ENCODE measurements around the gene TTC16. TPM values are rescaled to one million over a fixed set of nuclear protein-coding genes. Genes with fewer than 3 reads are reported as not detected.

Gene TTC16
- total and polyA plus RNA-seq, 7 donors: 0.15 TPM; not detected in 6

DNA sequence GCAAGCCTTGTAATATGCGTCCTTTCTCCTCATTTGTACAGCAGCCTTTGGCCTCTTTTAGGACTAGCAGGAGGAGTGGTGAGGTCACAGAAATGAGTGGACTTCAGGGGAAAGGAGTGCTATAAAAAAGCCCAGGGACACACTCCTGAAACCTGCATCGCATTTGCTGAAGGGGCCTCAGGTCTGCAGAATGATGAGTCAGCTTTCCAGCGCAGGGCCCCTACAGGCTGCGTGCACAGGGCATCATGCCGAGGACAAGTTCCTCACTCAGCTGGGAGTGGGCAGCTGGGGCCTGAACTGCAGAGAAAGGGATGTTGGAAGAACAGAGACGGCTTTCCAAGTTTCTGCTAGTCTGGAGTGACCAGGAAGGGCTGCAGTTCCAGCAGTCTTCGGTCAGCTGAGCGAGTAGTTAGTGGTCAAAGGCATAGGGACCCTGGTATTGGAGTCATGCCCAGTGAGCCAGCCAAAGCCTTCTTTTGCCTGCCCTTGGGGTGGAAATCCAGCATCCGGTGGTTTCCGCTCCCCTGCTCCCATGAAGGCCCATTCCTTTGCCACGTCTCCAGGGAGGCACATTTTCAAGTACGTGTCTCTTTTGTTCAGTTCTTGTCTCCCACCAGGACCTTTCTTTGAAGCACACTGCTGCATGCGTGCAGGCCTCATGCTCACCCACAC lies 26.4 kb upstream of the TTC16 start:
- Histone ChIP-seq H3K4me3 (no peak overlapping the region), H3K27ac (no peak overlapping the region), H3K27me3 (no peaks in the 10 kb centered on the region), H3K36me3 (peaks cover 0 to 81% (median 2%) of the 10 kb centered on the region in 4 donors), H3K9me3 (no peaks in the 10 kb centered on the region), H3K4me1 (no peaks in the 10 kb centered on the region)
- WGBS, 2 donors: 89 to 94% methylated on average over 13 of the region's 13 CpGs
- DNase-seq: no peak
- TF ChIP-seq, protein P1, sequence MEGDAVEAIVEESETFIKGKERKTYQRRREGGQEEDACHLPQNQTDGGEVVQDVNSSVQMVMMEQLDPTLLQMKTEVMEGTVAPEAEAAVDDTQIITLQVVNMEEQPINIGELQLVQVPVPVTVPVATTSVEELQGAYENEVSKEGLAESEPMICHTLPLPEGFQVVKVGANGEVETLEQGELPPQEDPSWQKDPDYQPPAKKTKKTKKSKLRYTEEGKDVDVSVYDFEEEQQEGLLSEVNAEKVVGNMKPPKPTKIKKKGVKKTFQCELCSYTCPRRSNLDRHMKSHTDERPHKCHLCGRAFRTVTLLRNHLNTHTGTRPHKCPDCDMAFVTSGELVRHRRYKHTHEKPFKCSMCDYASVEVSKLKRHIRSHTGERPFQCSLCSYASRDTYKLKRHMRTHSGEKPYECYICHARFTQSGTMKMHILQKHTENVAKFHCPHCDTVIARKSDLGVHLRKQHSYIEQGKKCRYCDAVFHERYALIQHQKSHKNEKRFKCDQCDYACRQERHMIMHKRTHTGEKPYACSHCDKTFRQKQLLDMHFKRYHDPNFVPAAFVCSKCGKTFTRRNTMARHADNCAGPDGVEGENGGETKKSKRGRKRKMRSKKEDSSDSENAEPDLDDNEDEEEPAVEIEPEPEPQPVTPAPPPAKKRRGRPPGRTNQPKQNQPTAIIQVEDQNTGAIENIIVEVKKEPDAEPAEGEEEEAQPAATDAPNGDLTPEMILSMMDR (IDR thresholded peaks at IDR 0.05): no peak
- TF ChIP-seq POLR2AphosphoS5 (IDR thresholded peaks at IDR 0.05) (no peak), EP300 (IDR thresholded peaks at IDR 0.05) (no peak), POLR2A (IDR thresholded peaks at IDR 0.05) (no peak)
- intact Hi-C loops (cut with DNase I): no loop called here

DNA sequence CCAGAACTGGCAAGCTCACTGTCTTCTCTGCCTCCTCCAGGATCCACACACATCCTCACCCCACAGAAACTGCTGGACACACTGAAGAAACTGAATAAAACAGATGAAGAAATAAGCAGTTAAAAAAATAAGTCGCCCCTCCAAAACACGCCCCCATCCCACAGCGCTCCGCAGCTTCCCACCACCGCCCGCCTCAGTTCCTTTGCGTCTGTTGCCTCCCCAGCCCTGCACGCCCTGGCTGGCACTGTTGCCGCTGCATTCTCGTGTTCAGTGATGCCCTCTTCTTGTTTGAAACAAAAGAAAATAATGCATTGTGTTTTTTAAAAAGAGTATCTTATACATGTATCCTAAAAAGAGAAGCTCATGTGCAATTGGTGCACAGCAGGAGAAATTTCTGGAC lies 25.1 kb upstream of the TTC16 start:
- 94 to 96% methylated on average over 10 of the region's 10 CpGs for WGBS, 2 donors
- Histone ChIP-seq H3K27me3 (no peaks in the 10 kb centered on the region), H3K27ac (no peak overlapping the region), H3K4me1 (no peaks in the 10 kb centered on the region), H3K36me3 (peaks cover 0 to 71% (median 2%) of the 10 kb centered on the region in 4 donors), H3K9me3 (no peaks in the 10 kb centered on the region), H3K4me3 (no peak overlapping the region)
- TF ChIP-seq POLR2AphosphoS5 (IDR thresholded peaks at IDR 0.05): no peak
- TF ChIP-seq POLR2A (IDR thresholded peaks at IDR 0.05): no peak
- TF ChIP-seq EP300 (IDR thresholded peaks at IDR 0.05): no peak
- TF ChIP-seq, protein P1 (IDR thresholded peaks at IDR 0.05): no peak
- intact Hi-C loops (cut with DNase I): no loop called here
- no peak for DNase-seq

DNA sequence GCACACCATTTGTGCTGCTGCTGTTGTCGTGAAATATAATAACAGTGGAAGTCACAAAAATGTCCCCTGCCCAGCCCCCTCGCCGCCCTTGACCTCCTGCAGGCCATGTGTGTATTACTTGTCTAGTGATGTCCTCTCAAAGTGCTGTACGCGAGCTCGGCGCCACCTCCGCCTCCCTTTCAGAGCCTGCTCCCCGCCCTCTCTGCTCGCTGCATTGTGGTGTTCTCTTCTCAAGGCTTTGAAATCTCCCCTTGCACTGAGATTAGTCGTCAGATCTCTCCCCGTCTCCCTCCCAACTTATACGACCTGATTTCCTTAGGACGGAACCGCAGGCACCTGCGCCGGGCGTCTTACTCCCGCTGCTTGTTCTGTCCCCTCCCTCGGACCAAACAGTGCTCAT lies 23.8 kb upstream of the TTC16 start:
- H3K4me1 ChIP-seq: no peaks in the 10 kb centered on the region
- H3K36me3 ChIP-seq: peaks cover 0 to 61% (median 0%) of the 10 kb centered on the region in 4 donors
- no peaks in the 10 kb centered on the region for H3K9me3 ChIP-seq
- H3K27ac ChIP-seq: no peak overlapping the region
- no peak for DNase-seq
- TF ChIP-seq POLR2AphosphoS5 (IDR thresholded peaks at IDR 0.05): no peak
- no peak for TF ChIP-seq EP300 (IDR thresholded peaks at IDR 0.05)
- no peak for TF ChIP-seq POLR2A (IDR thresholded peaks at IDR 0.05)
- TF ChIP-seq, protein P1 (IDR thresholded peaks at IDR 0.05): no peak
- 81 to 90% methylated on average over 20 of the region's 20 CpGs for WGBS, 2 donors
- intact Hi-C loops (cut with DNase I): no loop called here
- no peak overlapping the region for H3K4me3 ChIP-seq
- no peaks in the 10 kb centered on the region for H3K27me3 ChIP-seq

DNA sequence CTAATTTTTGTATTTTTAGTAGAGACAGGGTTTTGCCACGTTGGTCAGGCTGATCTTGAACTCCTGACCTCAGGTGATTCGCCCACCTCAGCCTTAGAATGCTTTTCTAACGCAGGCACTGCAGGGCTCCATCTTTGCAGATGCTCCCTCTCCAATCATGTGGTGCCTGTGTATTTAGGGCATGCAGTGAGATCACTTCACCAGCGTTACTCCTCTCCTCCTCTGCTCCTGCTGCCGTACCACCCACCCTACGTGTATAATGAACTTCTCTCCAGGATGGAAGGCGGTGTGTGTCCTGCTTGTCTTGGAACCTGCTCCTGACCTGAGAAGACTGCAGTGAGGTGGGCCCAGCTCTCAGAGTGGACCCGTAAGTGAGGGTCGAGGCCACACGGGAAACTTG lies 22.7 kb upstream of the TTC16 start:
- Histone ChIP-seq H3K27ac (no peak overlapping the region), H3K27me3 (no peaks in the 10 kb centered on the region), H3K4me3 (no peak overlapping the region), H3K36me3 (peaks cover 0 to 52% (median 0%) of the 10 kb centered on the region in 4 donors), H3K9me3 (no peaks in the 10 kb centered on the region), H3K4me1 (no peaks in the 10 kb centered on the region)
- intact Hi-C loops (cut with DNase I): no loop called here
- no peak for DNase-seq
- TF ChIP-seq, protein P1 (IDR thresholded peaks at IDR 0.05): no peak
- TF ChIP-seq POLR2AphosphoS5 (IDR thresholded peaks at IDR 0.05) (no peak), EP300 (IDR thresholded peaks at IDR 0.05) (no peak), POLR2A (IDR thresholded peaks at IDR 0.05) (no peak)
- 89 to 91% methylated on average over 10 of the region's 10 CpGs for WGBS, 2 donors

DNA sequence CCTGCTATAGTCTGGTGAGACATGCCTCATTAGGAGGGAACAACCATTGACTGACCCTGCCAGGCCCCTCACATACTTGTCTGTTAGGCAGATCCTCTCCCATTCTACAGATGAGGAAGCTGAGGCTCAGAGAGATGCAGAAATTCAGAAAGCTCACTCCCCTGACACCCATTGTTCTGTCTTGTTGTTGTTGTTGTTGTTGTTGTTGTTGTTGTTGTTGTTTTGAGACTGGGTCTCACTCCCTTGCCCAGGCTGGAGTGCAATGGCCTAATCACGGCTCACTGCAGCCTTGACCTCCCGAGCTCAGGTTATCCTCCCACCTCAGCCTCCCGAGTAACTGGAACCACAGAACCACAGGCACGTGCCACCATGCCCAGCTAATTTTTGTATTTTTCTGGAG lies 22.2 kb upstream of the TTC16 start:
- no peak overlapping the region for H3K27ac ChIP-seq
- DNase-seq: no peak
- WGBS, 2 donors: 93 to 94% methylated on average over 4 of the region's 4 CpGs
- no peaks in the 10 kb centered on the region for H3K27me3 ChIP-seq
- no peaks in the 10 kb centered on the region for H3K9me3 ChIP-seq
- intact Hi-C loops (cut with DNase I): no loop called here
- TF ChIP-seq POLR2AphosphoS5 (IDR thresholded peaks at IDR 0.05) (no peak), EP300 (IDR thresholded peaks at IDR 0.05) (no peak), POLR2A (IDR thresholded peaks at IDR 0.05) (no peak)
- TF ChIP-seq, protein P1 (IDR thresholded peaks at IDR 0.05): no peak
- no peak overlapping the region for H3K4me3 ChIP-seq
- H3K36me3 ChIP-seq: peaks cover 0 to 47% (median 0%) of the 10 kb centered on the region in 4 donors
- H3K4me1 ChIP-seq: peaks cover 0 to under 1% (median 0%) of the 10 kb centered on the region in 4 donors

All from sigmoid colon (tissue), 7 donors.